GM12801 (cell line): Measurements from ENCODE around the gene CCDC93.

Experiments used
- TF ChIP-seq, protein P1 (sequence below): IDR thresholded peaks from one replicate; pipeline ENCODE4 v1.5.1; 2011; ENCODE audit warnings: control low read depth; ENCODE audit not compliant: insufficient read length; ENCODE audit errors: extremely low read depth

Gene CCDC93, protein sequence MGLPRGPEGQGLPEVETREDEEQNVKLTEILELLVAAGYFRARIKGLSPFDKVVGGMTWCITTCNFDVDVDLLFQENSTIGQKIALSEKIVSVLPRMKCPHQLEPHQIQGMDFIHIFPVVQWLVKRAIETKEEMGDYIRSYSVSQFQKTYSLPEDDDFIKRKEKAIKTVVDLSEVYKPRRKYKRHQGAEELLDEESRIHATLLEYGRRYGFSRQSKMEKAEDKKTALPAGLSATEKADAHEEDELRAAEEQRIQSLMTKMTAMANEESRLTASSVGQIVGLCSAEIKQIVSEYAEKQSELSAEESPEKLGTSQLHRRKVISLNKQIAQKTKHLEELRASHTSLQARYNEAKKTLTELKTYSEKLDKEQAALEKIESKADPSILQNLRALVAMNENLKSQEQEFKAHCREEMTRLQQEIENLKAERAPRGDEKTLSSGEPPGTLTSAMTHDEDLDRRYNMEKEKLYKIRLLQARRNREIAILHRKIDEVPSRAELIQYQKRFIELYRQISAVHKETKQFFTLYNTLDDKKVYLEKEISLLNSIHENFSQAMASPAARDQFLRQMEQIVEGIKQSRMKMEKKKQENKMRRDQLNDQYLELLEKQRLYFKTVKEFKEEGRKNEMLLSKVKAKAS

DNA sequence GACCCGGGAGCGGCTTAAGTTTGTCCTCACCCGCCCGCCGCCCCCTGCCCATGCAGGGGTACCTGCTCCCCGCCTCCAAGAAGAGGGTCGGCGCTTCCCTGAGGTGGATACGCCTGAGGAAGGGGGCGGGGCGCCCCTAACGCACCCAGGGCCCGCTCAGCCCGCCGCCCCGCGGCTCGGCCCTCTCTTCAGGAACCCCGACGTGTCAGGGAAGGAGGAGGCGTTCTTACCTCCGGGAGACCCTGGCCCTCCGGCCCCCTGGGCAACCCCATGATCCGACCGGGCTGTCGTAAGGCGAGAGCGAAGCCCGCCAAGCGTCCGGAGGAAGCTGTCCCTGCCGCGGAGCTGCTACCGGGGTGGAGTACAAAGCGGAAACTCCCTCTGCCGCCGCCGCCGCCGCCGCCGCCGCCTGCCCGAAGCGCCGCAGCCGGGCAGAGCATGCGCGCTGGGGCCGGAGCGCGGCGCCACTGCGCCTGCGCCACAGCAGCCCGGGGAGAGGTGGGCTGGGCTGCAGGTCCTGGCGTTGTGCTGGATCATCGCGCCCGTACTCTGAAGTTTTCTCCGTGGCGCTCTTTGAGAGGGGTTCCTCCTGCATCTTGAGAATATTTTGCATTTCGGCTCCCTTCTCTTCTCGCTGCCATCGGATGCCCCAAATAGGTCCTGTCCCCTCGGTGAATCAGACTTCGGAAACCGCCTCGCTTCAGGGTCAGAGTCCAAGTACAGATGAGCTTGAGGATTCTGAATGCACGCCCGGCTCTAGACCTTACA lies at the start of gene CCDC93:
Gene CCDC93 (minus strand): TSS at position 347 of the 768 bp plus-strand sequence. CDS start 75 bp downstream, at position 272.
- TF ChIP-seq, protein P1, sequence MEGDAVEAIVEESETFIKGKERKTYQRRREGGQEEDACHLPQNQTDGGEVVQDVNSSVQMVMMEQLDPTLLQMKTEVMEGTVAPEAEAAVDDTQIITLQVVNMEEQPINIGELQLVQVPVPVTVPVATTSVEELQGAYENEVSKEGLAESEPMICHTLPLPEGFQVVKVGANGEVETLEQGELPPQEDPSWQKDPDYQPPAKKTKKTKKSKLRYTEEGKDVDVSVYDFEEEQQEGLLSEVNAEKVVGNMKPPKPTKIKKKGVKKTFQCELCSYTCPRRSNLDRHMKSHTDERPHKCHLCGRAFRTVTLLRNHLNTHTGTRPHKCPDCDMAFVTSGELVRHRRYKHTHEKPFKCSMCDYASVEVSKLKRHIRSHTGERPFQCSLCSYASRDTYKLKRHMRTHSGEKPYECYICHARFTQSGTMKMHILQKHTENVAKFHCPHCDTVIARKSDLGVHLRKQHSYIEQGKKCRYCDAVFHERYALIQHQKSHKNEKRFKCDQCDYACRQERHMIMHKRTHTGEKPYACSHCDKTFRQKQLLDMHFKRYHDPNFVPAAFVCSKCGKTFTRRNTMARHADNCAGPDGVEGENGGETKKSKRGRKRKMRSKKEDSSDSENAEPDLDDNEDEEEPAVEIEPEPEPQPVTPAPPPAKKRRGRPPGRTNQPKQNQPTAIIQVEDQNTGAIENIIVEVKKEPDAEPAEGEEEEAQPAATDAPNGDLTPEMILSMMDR, result no peak

DNA sequence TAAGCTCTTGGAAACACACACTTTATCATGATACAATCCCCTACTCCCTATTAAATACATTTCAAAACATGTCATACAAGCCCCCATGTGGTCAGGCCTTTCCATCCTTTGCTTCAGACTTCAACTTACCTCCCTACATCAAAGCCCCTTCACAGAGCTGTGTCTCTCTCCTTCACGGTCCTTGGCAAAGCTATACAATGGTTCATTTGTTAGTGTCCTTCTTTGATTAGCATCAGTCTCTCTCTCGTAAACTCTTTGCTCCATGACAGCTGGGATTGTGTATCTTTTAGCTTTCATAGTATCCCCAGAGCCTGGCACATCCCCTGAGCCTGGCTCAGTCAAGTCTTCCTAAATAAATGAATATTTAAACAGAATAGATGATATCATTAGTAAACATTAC lies 48.8 kb upstream of the CCDC93 start:
- TF ChIP-seq, protein P1, result no peak

DNA sequence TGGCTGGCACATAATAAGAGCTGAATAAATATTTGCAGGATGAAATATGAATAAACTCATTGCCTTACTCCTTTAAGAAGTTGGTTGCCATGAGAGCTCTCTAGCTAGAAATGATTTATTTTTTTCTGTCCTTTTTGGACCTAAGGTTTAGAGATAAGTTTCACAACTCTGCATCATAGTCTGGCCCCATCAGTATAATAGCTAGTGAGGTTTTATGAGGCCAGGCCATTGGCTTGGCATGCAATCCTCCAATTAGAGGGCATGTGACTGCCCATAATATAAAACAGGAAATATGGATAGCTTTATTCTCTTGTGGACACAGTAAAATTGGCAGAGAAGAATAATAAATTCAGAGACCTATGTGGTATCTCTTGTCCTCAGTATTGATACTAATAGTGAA lies 48.2 kb upstream of the CCDC93 start:
- TF ChIP-seq, protein P1, result no peak

- TF ChIP-seq, protein P1, result no peak
Measured at GRCh38 chr2:118061135-118061955, 47.5 kb upstream of the CCDC93 start.

DNA sequence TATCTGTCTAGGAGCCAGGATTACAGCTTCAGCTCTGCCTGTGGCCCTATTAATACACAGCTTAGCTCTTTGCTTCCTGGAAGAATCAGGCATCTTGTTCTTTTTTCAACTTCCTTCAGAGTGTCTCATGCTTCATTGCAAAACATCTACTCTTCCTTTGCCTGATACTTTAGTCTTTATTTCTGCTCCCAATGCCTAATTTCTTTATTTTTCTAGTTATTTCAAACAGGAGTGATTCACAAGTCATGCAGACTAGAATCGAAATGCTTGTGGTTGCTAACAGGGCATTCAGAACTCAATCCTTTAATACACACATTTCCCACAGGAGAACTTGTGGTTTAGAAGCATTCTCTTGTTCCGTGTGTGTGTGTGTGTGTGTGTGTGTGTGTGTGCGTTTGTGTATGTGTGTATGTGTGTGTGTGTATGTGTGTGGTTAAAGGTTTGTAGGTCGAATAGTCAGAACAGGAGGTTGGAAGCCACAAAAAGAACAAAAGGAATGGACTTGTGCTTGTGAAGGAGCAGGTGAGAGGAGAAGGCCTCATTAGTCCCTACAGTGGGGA lies 46.1 kb upstream of the CCDC93 start:
- TF ChIP-seq, protein P1, result no peak

- TF ChIP-seq, protein P1, result no peak
Measured at GRCh38 chr2:118058951-118059350, 45.1 kb upstream of the CCDC93 start.
